Osteocyte (in vitro differentiated cells): ENCODE measurements around the gene ZBTB18. TPM values are rescaled to one million over a fixed set of nuclear protein-coding genes. Genes with fewer than 3 reads are reported as not detected.

ENCODE experiments used
- DNase-seq: peaks from one replicate; pipeline ENCODE4 v3.0.0; 2021; ENCODE audit warnings: mixed read lengths; ENCODE audit not compliant: unreplicated experiment; ENCODE audit errors: extremely low spot score
- H3K27ac Mint-ChIP-seq: one replicate; pipeline ENCODE4 v1.8.0; 2021; ENCODE audit warnings: mild to moderate bottlenecking, mixed read lengths; ENCODE audit not compliant: unreplicated experiment
- H3K27me3 Mint-ChIP-seq: one replicate; pipeline ENCODE4 v1.8.0; 2021; ENCODE audit warnings: mixed read lengths; ENCODE audit not compliant: unreplicated experiment
- H3K36me3 Mint-ChIP-seq: one replicate; pipeline ENCODE4 v1.8.0; 2021; ENCODE audit warnings: mixed read lengths; ENCODE audit not compliant: unreplicated experiment
- H3K4me1 Mint-ChIP-seq: one replicate; pipeline ENCODE4 v1.8.0; 2021; ENCODE audit warnings: mixed read lengths; ENCODE audit not compliant: unreplicated experiment
- H3K4me3 Mint-ChIP-seq: one replicate; pipeline ENCODE4 v1.8.0; 2021; ENCODE audit warnings: mild to moderate bottlenecking, moderate library complexity, mixed read lengths; ENCODE audit not compliant: unreplicated experiment
- H3K9me3 Mint-ChIP-seq: one replicate; pipeline ENCODE4 v1.8.0; 2021; ENCODE audit warnings: mixed read lengths; ENCODE audit not compliant: unreplicated experiment
- CTCF ChIP-seq: fragments of 200-600 bp; sonication (generic); IDR thresholded peaks from 2 replicates; pipeline ENCODE4 v1.5.0; 2021; ENCODE audit warnings: antibody characterized with exemption, mild to moderate bottlenecking, moderate library complexity
- total RNA-seq: library from RNA; stranded (reverse); gene quantifications from 2 replicates; pipeline ENCODE4 v1.2.1, GENCODE V29; 2021

Gene ZBTB18
- total RNA-seq, 1 donor from 2014 or later, result 24.2 TPM

- H3K9me3 Mint-ChIP-seq, result no peaks in the 10 kb centered on the region
- DNase-seq, result no peak
- TF ChIP-seq CTCF, result no peak
- H3K36me3 Mint-ChIP-seq, result no peaks in the 10 kb centered on the region
- H3K27ac Mint-ChIP-seq, result peak overlapping the region; percentile 99
- no peaks in the 10 kb centered on the region for H3K27me3 Mint-ChIP-seq
- H3K4me3 Mint-ChIP-seq, result peak overlapping the region; percentile 95
- H3K4me1 Mint-ChIP-seq, result peaks cover 31% of the 10 kb centered on the region
These were observed 4.0 kb upstream of the ZBTB18 start for GRCh38 chr1:244046907-244047611.

GRCh38 chr1:244047621-244048255 is 3.3 kb upstream of the ZBTB18 start:
- no peak for DNase-seq
- Mint-ChIP-seq H3K4me1 (peaks cover 31% of the 10 kb centered on the region), H3K9me3 (no peaks in the 10 kb centered on the region), H3K36me3 (no peaks in the 10 kb centered on the region), H3K27me3 (no peaks in the 10 kb centered on the region), H3K27ac (peak overlapping the region; percentile 99), H3K4me3 (peak overlapping the region; percentile 95)
- no peak for TF ChIP-seq CTCF

GRCh38 chr1:244048256-244049161 is 2.6 kb upstream of the ZBTB18 start:
- H3K27ac Mint-ChIP-seq, result peak overlapping the region; percentile 99
- no peaks in the 10 kb centered on the region for H3K27me3 Mint-ChIP-seq
- peak; percentile 99 for DNase-seq
- peaks cover 28% of the 10 kb centered on the region for H3K4me1 Mint-ChIP-seq
- no peaks in the 10 kb centered on the region for H3K9me3 Mint-ChIP-seq
- peak overlapping the region; percentile 95 for H3K4me3 Mint-ChIP-seq
- H3K36me3 Mint-ChIP-seq, result no peaks in the 10 kb centered on the region
- TF ChIP-seq CTCF, result no peak

- no peaks in the 10 kb centered on the region for H3K36me3 Mint-ChIP-seq
- no peak overlapping the region for H3K27ac Mint-ChIP-seq
- TF ChIP-seq CTCF, result no peak
- DNase-seq, result no peak
- H3K4me3 Mint-ChIP-seq, result no peak overlapping the region
- no peaks in the 10 kb centered on the region for H3K27me3 Mint-ChIP-seq
- H3K4me1 Mint-ChIP-seq, result peaks cover 25% of the 10 kb centered on the region
- H3K9me3 Mint-ChIP-seq, result no peaks in the 10 kb centered on the region
These were observed 1.7 kb upstream of the ZBTB18 start for GRCh38 chr1:244049162-244050013.
